Measurements from ENCODE around the gene CD53.

- TF ChIP-seq, protein P1, sequence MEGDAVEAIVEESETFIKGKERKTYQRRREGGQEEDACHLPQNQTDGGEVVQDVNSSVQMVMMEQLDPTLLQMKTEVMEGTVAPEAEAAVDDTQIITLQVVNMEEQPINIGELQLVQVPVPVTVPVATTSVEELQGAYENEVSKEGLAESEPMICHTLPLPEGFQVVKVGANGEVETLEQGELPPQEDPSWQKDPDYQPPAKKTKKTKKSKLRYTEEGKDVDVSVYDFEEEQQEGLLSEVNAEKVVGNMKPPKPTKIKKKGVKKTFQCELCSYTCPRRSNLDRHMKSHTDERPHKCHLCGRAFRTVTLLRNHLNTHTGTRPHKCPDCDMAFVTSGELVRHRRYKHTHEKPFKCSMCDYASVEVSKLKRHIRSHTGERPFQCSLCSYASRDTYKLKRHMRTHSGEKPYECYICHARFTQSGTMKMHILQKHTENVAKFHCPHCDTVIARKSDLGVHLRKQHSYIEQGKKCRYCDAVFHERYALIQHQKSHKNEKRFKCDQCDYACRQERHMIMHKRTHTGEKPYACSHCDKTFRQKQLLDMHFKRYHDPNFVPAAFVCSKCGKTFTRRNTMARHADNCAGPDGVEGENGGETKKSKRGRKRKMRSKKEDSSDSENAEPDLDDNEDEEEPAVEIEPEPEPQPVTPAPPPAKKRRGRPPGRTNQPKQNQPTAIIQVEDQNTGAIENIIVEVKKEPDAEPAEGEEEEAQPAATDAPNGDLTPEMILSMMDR (IDR thresholded peaks at IDR 0.05 in 4 of 5, conservative IDR thresholded peaks at IDR 0.05 in 1 of 5), result no peak
- TF ChIP-seq POLR2A (IDR thresholded peaks at IDR 0.05), result no peak
Measured at GRCh38 chr1:110850627-110851026, 22.3 kb upstream of the CD53 start.

Measured in gastrocnemius medialis (tissue), 4 donors.